GM18498 (cell line): ENCODE results near the gene IQCH.

Experiments used
- ATAC-seq: cut with Tn5 transposase; IDR thresholded peaks from one replicate; pipeline ENCODE4 v1.9.1; 2021; ENCODE audit warnings: mild to moderate bottlenecking, moderate library complexity; ENCODE audit not compliant: unreplicated experiment

Gene IQCH

DNA sequence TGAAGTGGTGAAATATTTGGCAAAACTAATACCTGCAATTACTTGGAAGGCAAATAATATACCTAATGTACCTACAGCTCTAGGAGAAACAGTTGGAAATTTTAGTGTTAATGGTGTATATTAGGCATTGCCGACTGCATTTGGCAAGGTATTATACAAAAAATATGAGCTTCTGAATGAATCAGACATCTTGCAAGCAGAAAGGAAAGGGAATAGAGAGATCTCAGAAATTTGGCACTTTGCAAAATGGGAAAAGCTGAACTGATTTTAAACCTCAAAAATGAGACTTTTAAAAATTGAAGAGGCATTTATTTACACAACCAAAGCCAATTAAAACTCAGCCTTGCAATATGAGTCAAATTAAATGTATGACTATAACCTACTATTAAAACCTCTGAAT lies 226.2 kb downstream of the IQCH start:
- ATAC-seq: no peak

GRCh38 chr15:67481680-67482079 lies 227.1 kb downstream of the IQCH start:
- no peak for ATAC-seq

GRCh38 chr15:67495585-67495984 lies 241.0 kb downstream of the IQCH start:
- ATAC-seq: no peak

DNA sequence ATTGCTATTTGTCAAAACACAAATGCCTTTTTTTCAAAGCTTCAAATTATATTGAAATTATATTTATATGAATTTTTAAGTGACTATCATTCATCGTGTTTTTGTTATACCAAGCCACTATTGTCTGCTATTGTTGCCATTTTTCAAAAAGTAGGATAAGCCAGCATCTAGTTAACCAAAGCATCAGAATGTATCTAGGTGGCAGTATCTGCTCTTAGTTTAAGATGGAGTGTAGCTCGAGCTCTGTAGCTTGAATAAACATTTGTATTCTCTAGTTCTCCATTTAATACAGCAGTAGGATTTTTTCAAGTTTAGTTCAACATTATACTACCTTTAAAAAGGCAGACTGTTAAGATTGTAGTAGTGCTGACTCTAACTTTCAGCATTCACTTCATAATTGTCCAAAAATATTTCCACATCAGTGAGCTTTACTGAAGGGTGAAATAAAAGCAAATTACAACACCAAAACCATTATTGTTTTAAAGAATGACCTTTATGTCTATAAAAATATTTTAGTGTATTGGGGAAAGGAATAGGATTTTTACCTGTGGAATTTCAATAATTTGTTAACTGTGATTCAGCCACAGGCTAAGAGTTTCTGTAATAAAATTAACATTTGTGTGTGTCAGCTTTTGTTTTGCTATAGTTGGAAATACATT lies 246.7 kb downstream of the IQCH start:
- no peak for ATAC-seq

DNA sequence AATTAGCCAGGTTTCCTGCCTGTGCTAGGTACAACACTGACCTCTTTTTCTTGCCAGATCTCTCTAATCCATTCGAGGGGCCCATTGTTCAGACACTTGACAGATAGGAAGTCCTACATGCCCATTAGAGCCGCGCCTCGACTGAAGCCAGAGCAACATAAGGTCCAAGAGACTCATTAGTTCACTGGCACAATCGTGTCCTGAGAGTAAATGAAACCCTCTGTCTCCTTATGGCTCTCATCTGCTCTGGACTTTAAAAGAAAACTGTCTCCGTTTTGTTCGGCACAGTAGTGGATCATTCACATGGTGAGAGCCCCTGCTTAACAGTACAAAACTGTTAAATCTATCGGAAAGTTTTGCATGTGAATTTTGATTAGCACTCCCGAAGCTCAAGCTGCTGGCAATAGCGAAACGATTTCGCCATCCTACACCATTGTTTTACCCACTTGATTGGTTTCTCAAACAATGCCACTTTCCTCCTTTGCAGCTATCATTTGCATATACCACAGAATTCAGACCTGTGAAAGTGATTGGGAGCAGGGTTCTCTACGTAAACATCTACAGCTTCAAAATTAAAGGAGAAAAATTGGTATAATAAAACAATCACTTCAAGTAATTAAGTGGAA lies 247.4 kb downstream of the IQCH start:
- ATAC-seq: no peak

- no peak for ATAC-seq
These were observed 249.5 kb downstream of the IQCH start for GRCh38 chr15:67504056-67504455.

DNA sequence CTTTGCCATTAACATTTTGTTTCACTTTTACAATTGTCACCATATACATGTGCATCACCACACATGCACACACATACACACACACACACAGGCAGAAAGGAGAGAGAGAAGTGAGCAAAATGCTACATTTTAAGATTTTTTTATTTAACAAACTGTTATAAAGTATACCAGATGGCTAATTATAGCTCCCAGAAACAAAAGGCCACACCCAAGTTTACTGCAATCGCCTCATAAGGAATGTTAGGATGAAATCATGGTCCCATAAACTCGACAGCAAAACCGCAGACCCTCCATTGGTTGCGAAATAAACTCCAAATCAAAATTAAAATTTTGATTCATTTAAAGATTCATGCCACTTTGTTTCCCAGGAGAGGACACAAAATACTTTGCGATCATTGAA lies 250.2 kb downstream of the IQCH start:
- no peak for ATAC-seq

DNA sequence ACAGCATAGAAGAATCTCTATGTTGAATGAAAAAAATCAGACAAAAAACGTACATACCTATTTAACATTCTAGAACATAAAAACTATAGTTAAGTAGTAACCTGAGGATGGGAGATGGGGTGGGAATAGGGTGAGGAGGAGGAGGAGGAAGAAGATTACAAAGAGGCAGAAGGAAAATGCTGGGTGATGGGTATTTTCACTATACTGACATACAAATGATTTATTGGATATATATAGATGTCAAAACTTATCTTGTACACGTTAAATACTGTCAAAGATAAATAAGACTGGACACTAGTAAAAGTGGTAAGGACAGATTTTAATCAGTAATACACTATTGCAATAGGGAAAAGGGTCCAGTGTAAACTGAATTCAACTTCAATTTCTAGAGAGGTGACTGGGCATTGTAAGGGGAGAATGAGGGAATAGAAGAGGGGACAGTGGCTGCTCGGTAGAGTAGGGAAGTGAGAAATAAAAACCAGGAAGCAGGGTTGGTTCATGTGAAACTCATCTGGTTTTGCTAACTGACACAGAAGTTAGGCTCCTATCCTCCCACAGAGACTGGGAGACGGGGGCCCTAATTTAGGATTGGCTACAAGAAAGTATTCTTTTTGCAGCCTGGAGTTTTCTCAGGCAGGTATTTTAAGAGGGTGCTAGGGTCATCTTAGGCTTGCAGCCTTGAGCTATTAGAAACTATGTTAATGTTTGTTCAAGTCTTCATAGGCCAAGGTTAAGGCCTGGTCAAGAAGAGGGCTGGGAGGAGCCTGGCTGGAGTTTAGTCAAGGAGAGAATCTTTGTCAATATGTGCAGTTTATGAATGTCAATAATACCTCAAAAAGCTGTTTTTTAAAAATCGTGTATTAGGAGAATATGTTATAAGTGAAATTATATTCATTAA lies 251.3 kb downstream of the IQCH start:
- no peak for ATAC-seq

DNA sequence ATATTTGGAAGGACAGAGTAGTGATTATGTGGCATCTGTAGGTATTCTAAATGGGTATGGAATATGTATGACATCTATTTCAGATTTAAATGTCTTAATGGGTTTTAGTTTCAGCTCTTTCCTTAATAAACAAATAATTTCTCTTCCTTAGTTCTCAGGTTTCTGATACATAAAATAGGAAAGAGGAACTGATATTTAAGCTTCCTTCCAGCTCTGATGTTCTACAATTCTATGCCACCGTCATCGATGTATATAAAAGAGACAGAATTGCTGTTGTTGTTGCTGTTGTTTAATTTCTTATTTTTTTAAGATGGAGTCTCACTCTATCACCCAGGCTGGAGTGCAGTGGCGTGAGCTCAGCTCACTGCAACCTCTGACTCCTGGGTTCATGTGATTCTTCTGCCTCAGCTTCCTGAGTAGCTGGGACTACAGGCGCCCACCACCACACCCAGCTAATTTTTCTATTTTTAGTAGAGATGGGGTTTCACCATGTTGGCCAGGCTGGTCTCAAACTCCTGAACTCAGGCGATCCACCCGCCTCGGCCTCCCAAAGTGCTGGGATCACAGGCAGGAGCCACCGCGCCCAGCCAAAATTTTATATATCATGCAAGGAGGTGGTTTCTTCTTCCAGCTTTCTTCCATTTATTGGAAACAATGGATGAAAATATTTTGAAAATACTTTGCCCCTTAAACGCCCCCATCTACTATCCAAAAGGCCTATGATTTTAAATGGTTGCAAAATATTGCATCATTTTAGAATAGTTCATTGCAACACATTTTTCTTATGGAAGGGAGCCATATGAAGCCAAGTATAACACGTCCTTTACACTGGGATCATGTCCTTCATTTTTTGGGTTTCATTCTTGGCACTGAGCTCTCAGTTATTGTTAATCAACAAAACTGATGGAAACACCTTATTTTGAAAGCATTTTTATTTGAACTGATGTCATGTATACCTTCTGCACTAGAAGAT lies 252.5 kb downstream of the IQCH start:
- ATAC-seq: no peak

DNA sequence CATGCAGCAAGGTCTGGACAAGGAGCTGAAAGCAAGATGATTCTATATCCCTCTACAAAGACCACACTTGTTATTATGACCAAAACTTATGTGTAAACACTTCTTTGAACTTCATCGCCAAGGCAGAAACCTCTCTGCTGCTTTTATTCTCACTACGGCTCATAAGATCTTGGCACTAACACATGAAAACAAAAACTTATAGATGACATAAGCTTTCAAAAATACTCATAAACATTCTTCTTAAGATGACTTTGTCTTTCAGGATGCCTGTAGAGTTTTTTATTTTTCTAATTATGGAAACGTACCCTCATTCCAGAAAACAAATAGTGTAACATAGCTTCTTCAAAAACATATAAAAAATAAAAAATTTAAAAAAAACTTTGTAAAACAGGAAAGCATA lies 253.8 kb downstream of the IQCH start:
- ATAC-seq: no peak

DNA sequence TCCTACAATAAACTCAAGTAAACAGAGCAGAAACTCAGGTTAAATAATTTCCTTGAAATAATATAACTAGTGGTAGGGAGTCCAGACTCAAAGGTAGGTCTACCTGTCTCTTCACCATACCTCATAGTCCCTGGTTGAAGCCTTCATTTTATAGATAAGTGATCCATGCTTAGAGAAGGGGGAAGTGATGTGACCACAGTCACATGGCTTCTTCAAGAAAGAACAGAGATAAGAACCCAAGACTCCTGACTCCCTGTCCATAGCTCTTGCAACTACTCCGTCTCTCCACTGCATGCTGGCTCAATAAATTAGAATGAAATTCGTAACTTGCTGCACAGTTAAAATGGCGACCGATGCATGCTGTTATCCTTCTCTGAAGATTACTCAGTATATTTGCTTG lies 255.3 kb downstream of the IQCH start:
- ATAC-seq: no peak

GRCh38 chr15:67510597-67511190 lies 256.1 kb downstream of the IQCH start:
- no peak for ATAC-seq

DNA sequence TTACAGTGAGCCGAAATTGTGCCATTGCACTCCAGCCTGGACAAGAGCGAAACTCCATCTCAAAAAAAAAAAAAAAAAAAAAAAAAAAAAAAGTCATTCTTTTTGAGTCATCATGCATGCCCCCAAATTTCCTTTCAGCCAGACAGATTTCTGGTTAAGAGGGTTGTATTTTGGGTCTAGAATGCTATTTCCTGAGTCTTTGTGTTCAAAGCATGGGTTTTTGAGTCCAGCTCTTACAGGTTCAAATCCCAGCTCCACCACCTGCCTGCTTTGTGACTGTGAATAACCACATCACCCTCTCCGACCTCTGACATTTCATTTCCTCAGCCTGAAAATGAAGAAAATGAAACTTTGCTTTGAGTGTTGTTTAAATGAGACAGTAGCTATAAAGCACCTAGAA lies 257.0 kb downstream of the IQCH start:
- ATAC-seq: no peak

- ATAC-seq: no peak
These were observed 257.6 kb downstream of the IQCH start for GRCh38 chr15:67512140-67512539.

DNA sequence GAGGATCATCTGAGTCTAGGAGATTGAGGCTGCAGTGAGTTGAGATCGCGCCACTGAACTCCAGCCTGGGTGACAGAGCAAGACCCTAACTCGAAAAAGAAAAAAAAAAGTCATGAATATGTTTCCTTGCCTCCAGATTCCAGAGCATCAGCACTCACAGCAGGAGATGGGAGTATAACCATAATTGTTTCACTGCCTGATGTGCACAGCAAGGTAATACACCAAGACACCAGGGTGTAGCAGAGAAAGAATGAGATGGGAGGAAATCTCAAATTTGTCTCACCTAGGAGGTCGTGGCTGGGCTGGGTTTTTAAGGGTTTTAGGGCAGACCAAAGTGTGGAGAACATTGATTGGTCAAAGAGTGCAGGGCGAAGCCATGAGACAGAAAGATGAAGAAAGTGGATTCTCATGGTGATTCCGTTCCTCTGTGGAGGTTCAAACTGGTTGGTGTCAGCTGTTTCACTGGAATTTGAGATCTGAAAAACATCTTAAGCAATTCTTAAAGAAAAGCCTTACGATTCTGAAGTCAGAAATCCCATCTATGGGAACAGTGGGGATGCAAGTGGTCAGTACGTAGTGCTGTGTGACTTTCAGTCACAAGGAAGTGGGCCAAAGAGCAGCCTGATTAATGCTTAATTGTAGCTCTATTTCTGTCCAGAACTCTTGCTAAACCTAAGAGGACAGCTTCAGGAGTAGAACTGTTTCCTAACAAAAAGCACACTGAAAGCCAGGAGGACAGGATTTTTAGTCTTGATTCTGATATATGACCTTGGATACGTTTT lies 258.5 kb downstream of the IQCH start:
- no peak for ATAC-seq

GRCh38 chr15:67515090-67515489 lies 260.5 kb downstream of the IQCH start:
- ATAC-seq: no peak

GRCh38 chr15:67515557-67515956 lies 261.0 kb downstream of the IQCH start:
- ATAC-seq: no peak

DNA sequence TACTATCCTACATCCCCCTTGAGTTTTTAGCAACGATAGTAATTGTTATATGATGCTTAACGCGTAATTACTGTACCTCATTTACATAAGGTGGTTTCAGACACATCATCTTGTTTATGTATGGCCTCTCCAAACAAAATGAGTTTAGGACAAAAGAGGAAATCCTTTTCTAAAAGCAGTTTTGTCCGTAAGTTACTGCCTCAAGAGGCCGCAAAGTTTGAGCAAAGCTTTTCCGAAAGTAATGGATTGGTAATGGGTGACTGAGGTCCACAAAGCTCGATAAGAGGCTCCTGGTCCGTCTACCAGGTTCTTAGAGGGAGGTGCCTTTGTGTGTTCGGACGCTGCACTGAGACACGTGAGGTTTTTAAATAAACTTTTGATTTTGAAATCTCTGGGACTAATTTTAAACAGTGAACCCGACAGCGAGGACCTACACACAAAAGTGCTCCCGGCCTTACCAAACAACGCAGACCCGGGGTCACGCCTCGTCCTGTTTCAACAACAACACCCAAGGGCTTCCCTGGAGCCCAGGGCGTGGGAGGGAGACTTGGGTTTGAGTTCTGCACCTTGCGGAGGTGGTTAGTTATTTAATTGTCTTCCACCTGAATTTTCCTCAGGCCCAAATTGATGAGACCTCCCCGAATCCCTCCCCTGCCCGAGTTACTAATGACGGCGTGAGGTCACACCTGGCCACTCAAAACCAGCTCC lies 265.9 kb downstream of the IQCH start:
- no peak for ATAC-seq
